Ishikawa (cell line): Measurements from ENCODE around the gene C11orf24.
A peak's percentile ranks its signal among the peaks of the same experiment; 100 is the strongest.

Experiments
- CEBPB ChIP-seq: IDR thresholded peaks from 2 replicates; pipeline ENCODE4 v1.6.1; 2012
- CREB1 ChIP-seq: IDR thresholded peaks from 2 replicates; pipeline ENCODE4 v1.6.1; 2012; ENCODE audit warnings: low read depth
- EGR1 ChIP-seq: IDR thresholded peaks from 2 replicates; pipeline ENCODE4 v1.6.1; 2012
- EP300 ChIP-seq: IDR thresholded peaks from 2 replicates; pipeline ENCODE4 v1.6.1; 2012; ENCODE audit warnings: borderline replicate concordance
- FOXM1 ChIP-seq: IDR thresholded peaks from 2 replicates; pipeline ENCODE4 v1.6.1; 2012; ENCODE audit warnings: low read depth, borderline replicate concordance
- MAX ChIP-seq: IDR thresholded peaks from 2 replicates; pipeline ENCODE4 v1.6.1; 2012
- NFIC ChIP-seq: IDR thresholded peaks from 2 replicates; pipeline ENCODE4 v1.6.1; 2012
- RAD21 ChIP-seq: IDR thresholded peaks from 2 replicates; pipeline ENCODE4 v1.6.1; 2012; ENCODE audit warnings: low read depth
- REST ChIP-seq: IDR thresholded peaks from 2 replicates; pipeline ENCODE4 v1.6.1; 2012; ENCODE audit warnings: low read depth, mild to moderate bottlenecking
- TAF1 ChIP-seq: IDR thresholded peaks from 2 replicates; pipeline ENCODE4 v1.6.1; 2012; ENCODE audit warnings: low read depth, mild to moderate bottlenecking
- TCF12 ChIP-seq: IDR thresholded peaks from 2 replicates; pipeline ENCODE4 v1.6.1; 2012; ENCODE audit warnings: low read depth
- TEAD4 ChIP-seq: IDR thresholded peaks from 2 replicates; pipeline ENCODE4 v1.6.1; 2012
- USF1 ChIP-seq: IDR thresholded peaks from 2 replicates; pipeline ENCODE4 v1.6.1; 2012
- YY1 ChIP-seq: IDR thresholded peaks from 2 replicates; pipeline ENCODE4 v1.6.1; 2012; ENCODE audit warnings: low read depth
- ZBTB7A ChIP-seq: IDR thresholded peaks from 2 replicates; pipeline ENCODE4 v1.6.1; 2012; ENCODE audit warnings: low read depth

The C11orf24 gene

GRCh38 chr11:68271781-68272608 lies at the start of gene C11orf24:
TSS of gene C11orf24 (minus strand) at chr11:68271973. CDS start at chr11:68263767, 8,206 bp downstream.
- TF ChIP-seq TAF1: peak; percentile 88
- no peak; the same call in 1 of the 2 replicates for TF ChIP-seq ZBTB7A
- peak; percentile 12; the same call in 1 of the 2 replicates for TF ChIP-seq TEAD4
- TF ChIP-seq TCF12: peak; percentile 47; the same call in 1 of the 2 replicates
- peak; percentile 1; the same call in 1 of the 2 replicates for TF ChIP-seq EP300
- no peak for TF ChIP-seq RAD21
- TF ChIP-seq EGR1: peak; percentile 57
- TF ChIP-seq MAX: peak; percentile 84
- TF ChIP-seq FOXM1: no peak
- TF ChIP-seq CREB1: 0 out of 2 replicates have a peak, but pooled peaks have one; percentile 55
- TF ChIP-seq CEBPB: peak; percentile 8; the same call in 1 of the 2 replicates
- TF ChIP-seq NFIC: peak; percentile 21; the same call in 1 of the 2 replicates

- TF ChIP-seq TCF12 (no peak), USF1 (no peak), EP300 (no peak), FOXM1 (no peak), NFIC (no peak), EGR1 (no peak), MAX (no peak), RAD21 (no peak), TEAD4 (no peak), TAF1 (no peak), YY1 (no peak), REST (no peak), ZBTB7A (no peak)
Measured at GRCh38 chr11:68317147-68317785, 45.5 kb upstream of the C11orf24 start.

DNA sequence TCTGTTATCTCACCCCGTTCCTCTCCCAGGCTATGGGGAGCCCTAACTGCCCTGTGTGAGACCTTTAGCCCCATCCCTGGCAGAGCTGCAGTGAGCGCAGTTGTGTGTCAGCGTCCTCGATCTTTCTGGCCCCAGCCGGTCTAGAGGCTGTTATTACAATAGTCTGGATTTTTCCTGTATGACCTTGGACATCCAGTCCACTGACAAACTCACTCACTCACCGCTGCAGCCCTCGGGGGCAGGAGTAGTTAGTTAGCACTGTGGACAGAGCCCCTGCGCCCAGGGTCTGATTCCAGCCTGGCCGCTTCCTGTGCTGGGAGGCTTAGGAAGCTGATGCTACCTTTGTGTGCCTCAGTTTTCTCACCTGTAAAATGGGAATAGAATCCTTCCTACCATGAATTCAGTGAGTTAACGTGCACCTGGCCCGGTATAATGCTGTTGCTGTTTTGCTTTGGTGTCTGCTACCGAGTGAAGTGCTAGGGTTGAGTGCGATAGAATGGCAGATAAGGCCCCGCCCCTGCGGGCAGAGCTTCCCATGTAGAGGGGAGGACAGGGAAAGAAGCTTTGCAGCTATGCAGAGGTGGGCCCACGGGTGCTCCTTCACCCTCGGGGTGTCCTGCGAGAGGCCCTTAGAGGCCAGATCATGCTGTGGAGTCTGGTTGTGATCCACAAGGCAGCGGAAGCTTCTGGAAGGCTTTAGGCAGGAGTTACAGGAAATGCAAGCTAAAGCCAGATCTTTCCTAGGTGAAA lies 43.6 kb upstream of the C11orf24 start:
- peak; percentile 37; the same call in 1 of the 2 replicates for TF ChIP-seq REST
- TF ChIP-seq EP300: no peak

DNA sequence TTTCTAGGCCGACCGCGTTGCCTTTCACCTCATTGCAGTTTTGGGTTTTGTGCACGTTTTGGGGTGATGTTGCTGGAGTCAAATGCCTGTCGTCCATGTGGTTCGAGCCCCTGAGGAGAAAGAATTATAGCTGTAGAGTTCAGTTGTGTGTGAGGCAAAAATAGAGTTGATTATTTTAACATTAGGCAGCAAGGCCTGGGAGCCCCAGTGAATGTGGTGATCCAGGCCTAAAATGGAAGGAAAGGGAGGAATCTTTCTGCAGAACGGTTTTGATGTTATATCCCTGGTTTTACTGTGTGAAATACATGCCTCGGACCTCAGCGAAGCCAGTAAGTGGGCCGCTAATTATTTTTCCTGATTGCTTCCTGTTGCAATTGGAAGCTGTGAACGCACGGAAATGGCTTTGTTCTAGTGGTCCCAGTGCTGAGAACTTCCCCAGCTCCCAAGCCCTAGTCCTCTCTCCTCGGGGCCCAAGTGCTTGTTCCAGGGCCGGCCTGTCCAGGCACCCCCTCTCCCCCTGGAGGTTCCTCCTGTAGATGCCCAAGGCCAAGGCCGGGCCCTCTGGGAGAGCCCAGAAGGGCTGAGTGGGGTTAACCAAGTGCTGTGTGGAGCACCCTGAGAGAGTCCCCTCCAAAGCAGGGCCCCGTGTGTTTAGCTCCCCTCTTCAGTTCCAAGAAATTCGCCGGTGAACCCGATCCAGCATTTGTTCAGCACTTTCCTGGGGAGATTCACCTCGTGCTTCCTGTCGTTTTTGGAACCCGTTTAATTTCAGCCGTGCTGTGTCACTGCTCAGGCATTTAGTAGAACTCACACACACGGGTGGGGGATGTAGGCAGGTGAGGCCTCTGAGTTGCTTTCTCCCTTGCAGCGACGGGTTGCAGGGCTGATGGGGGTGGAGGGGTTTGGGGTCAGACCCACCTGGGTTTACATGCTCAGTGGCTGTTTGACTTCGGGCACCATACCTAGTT lies 42.7 kb upstream of the C11orf24 start:
- TF ChIP-seq CREB1 (no peak), ZBTB7A (peak; percentile 21; the same call in 1 of the 2 replicates)

- peak; percentile 7; the same call in 1 of the 2 replicates for TF ChIP-seq ZBTB7A
- no peak for TF ChIP-seq CREB1
Measured at GRCh38 chr11:68313574-68314202, 41.9 kb upstream of the C11orf24 start.
